HFF-Myc (cell line): ENCODE measurements around the gene MYOF.

ENCODE experiments used
- DNase-seq: peaks from one replicate; pipeline ENCODE4 v3.0.0-alpha.2; 2011; ENCODE audit warnings: low read depth; ENCODE audit errors: extremely low read depth
- H3K4me3 ChIP-seq: replicated peaks from 2 replicates; pipeline ENCODE4 v1.5.1; 2011; ENCODE audit warnings: low read depth, mild to moderate bottlenecking, control low read depth, low read length
- CTCF ChIP-seq: IDR thresholded peaks from 2 replicates; pipeline ENCODE4 v1.5.1; 2012; ENCODE audit warnings: mild to moderate bottlenecking, low read depth, low read length, control low read depth; ENCODE audit errors: missing control alignments

MYOF gene

DNA sequence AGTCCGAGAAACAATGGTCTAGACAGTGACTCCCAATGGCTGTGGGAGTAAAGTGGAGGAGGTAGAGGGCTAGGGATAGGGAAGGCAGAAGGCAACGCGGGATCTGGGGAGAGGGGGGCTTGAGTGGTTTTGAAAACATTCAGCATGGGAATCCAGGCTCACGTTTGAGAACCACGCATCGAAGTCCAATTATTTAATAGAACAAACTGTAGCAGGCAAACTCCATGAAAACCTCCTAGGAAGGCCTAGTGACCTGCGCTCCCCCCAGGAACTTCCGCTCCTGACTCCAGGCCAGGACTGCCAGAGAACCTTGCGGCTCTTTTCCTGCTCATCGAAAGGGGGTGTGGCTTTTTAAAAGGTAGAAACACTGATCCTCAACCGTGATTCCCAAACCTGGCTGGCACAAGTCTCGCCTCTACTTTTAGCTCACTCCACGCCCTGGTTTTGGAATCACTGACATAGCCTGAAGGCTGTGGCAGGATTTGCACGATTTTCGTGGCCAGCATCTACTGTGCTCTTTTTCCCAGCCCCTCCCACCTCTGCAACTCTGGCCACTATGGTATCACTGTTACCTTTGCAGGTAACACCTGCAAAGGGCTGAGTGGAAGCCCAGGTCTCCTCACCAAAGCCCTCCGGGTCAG, 43.4 kb downstream of the MYOF start:
- DNase-seq: no peak
- H3K4me3 ChIP-seq: no peak overlapping the region
- no peak for TF ChIP-seq CTCF

GRCh38 chr10:93437946-93438612, 44.1 kb downstream of the MYOF start:
- no peak for DNase-seq
- peak overlapping the region; percentile 18 for H3K4me3 ChIP-seq
- no peak for TF ChIP-seq CTCF

DNA sequence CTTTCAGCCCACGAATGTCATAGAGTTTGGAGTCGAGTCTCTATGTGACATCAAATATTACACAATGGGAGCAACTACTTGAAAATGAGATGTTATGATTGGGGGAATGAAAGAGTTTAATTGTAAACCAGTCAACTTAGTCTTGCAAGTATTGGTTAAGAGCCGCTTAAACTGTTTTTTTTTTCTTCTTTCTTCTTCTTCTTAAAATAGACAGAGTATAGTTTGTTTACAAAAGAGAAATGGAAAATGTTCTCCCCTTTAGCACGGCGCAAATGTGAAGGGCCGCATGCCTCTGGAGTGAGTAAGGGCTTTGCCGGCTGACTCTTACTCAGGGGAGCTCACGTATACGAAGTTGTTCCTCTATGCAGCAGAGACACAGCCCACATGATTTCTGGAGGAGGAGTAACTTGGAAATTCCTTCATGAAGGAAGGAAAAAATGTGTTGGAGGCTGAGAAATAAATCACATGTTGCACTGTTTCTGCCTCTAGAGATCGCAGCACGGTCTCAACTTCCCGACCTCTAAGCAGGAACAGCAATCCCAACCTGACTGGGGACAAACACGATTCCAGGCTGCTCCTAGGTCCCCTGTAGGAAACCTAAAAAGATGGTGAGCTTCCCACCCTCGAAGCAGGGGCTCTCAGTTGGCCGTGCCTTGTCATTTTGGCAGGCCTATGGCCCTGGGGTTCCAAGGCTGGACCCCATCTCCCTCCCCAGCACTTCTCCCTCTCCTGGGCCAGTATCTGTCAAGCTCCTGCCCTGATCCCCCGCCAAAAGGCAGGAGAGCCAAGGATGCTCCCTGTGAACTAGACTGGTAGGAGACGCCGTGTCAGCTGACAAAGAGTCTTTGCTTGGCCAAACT, 44.8 kb downstream of the MYOF start:
- TF ChIP-seq CTCF: no peak
- peak overlapping the region; percentile 18 for H3K4me3 ChIP-seq
- DNase-seq: peak; percentile 96

DNA sequence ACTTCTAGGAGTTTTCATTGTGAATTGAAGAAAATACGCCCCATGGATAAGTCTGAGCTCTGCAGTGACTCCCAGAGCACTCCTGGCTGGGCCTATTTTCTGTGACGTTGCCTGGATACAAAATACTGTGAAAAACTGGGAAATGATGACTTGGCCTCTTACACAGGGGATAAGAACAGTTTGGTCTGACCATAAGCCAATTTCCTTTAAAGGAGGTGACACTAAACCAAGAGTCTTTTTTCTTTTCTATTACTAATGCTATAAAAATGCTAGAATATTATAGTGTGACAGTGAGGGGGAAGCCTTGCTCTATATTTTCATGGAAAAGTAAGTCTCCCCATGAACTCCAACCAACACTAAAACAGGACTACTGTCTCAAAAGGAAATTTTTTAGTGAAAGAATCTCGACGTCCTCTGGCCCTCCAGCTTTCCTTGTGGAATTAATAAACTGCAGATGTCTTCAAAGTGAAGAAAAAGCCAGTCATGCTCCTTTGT, 45.5 kb downstream of the MYOF start:
- TF ChIP-seq CTCF: no peak
- H3K4me3 ChIP-seq: peak overlapping the region; percentile 12
- peak; percentile 87 for DNase-seq

DNA sequence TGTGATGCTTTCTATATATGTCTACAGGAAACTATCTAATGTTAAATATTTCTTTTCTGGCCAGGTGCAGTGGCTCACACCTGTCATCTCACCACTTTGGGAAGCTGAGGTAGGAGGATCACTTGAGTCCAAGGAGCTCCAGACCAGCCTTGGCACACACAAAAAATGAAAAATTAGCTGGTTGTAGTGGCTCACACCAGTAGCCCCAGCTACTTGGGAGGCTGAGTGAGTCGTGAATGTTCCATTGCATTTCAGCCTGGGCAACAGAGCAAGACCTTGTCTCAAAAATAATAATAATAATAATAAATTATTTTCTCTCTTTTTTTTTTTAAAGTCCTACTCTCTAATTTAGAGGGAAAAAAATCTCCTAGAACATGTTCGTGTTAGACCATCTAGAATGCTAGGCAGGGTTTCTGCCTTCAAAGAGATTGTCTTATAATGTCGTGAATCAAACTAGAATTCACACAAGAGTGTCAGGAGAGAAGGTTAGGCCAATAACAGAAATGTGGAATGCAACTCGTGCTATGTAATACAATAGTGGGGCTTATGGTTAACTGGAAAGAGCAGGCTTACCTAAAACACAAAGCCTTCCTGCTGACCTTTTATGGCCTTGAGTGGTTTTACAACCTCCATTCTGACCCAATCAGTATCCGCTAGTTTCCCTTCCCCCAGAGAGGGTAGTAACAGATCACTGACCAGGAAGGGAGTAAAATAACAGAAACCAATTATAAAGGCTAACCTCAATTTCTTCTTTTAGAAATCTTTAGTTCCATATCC, 46.3 kb downstream of the MYOF start:
- TF ChIP-seq CTCF: no peak
- no peak overlapping the region for H3K4me3 ChIP-seq
- DNase-seq: peak; percentile 70

DNA sequence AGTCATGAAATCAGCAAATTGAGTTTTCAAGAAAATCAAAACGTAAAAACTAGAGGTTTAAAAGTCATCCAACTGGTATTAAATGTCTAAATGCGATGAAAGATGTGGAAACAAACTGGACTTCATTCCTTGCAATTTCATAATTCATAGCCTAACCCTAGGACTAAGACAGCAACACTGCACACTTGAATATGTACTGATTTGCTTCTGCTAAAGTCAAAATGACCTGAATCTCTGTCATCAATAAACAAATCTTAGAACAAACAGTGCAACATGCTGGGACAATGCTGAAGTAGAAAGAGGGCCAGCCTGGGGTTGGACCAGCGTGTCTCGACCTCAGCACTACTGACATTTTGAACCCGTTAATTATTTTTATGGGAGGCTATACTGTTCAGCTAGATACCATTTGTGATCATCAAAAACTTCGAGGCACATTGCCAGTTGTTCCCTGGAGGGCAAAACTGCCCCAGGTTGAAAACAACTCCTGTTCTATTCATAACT, 47.1 kb downstream of the MYOF start:
- no peak for DNase-seq
- no peak for TF ChIP-seq CTCF
- H3K4me3 ChIP-seq: no peak overlapping the region
